AG08395 (cell line): ENCODE measurements around the gene IQCH.
"Not testable (repeated sequence)": the region's sequence is repeated elsewhere in the genome, so short reads cannot be mapped to it uniquely, and the experiment has no call there.

Experiments
- DNase-seq: peaks from one replicate; pipeline ENCODE4 v3.0.0; 2012; ENCODE audit warnings: mixed read lengths, low spot score

IQCH gene

GRCh38 chr15:67246606-67247005 is 8.0 kb upstream of the IQCH start:
- not testable (repeated sequence) for DNase-seq

DNA sequence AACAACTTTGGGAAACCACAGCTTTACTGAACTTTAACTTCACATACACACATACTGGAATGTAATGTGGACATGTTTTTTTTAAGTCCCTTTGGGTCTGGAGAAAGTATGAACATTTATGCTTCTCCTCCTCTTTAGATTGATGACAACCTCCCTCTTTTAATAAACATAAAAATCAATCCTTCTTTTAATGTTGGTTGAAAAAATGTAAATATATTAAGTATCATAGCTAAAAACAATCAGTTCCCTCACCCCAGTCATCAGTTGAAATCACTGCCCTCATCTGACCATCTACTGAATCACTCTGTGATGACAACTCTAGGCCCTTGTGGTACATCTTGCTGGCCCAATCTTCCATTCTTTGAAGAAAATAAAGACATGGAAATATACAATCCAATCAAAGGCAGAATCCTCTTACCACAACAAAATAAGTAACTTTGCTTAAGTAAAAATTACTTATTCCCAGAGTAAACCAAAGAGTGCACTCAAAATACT is 6.5 kb upstream of the IQCH start:
- DNase-seq = no peak

DNA sequence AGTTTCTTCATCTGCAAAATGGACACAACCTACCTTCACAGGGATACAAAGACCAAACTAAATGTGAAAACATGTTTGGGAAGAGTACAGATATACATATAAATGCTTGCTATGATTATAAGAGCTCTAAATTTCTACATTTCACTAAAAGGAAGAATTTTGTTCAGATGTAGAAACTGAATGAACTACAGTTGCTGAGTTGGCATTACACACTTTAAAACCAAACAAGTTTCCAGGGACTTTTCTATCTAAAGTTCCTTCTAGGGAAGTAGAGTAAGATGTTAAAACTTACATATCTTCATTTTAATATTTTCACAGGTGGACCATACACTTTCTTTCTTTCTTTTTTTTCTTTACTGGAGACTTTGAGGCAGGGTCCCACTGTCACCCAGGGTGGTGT is 4.8 kb upstream of the IQCH start:
- no peak for DNase-seq

GRCh38 chr15:67251318-67251717 is 3.3 kb upstream of the IQCH start:
- no peak for DNase-seq

DNA sequence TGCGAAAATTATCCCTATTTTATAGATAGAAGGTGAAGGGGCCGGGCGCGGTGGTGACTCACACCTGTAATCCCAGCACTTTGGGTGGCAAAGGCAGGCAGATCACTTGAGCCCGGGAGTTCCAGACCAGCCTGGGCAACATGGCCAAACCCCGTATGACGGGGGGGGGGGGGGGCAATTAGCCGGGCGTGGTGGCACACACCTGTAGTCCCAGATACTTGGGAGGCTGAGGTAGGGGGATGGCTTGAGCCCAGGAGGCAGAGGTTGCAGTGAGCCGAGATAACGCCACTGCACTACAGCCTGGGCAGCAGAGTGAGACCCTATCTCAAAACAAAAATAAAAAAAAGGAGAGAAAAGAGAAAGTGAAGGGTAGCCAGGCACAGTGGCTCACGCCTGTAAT is 1.5 kb upstream of the IQCH start:
- DNase-seq = no peak

DNA sequence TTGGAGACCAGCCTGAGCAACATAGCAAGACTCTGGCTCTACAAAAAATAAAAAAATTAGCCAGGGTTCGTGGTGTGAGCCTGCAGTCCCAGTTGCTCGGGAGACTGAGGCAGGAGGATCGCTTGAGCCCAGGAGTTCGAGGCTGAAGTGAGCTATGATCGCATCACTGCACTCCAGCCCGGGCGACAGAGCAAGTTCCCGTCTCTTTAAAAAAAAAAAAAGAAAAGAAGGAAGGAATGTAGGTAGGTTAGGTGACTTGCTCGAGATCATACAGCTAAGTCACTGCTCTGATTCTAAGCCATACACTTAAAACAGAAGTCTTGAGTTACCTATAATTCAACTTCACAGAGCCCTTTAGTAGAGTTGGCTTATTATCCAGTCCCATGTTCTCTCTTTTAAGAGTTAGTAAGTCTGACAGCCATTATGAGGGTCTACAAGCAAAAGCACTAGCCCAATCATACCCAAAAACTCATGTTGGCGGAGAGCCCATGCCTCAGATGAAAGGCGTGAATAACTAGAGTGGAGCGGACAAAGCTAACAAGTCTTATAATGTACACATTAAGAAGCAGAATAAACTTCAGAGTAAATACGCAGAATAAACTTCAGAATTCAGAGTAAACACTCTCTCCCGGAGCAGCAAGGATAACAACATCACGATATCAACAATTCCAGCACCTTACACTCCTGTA is 893 bp upstream of the IQCH start:
- peak; percentile 4 for DNase-seq

- DNase-seq = no peak
Measured at GRCh38 chr15:67256051-67256450, 1.5 kb downstream of the IQCH start.

- not testable (repeated sequence) for DNase-seq
Measured at GRCh38 chr15:67258412-67258811, 3.8 kb downstream of the IQCH start.

- no peak for DNase-seq
Measured at GRCh38 chr15:67259379-67259778, 4.8 kb downstream of the IQCH start.

GRCh38 chr15:67259806-67260205 is 5.2 kb downstream of the IQCH start:
- no peak for DNase-seq

DNA sequence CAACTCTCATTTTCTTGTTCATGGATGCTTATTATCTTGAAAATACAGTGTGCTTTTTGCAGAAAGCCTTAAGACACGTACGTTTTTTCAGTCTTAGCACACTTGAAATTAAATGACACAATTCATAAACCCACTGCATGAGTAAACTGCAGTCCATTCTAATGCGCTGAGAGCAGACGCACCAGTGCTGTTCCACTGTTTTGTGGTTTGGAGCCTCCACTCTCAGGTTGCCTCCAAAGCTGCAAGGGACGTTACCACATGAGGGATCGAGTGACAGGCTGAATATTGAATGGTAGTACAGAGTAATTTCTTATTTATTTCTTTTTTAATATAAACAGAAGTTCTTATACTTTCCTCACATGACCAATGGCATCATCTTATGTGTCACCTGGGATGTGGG is 12.3 kb downstream of the IQCH start:
- no peak for DNase-seq

DNA sequence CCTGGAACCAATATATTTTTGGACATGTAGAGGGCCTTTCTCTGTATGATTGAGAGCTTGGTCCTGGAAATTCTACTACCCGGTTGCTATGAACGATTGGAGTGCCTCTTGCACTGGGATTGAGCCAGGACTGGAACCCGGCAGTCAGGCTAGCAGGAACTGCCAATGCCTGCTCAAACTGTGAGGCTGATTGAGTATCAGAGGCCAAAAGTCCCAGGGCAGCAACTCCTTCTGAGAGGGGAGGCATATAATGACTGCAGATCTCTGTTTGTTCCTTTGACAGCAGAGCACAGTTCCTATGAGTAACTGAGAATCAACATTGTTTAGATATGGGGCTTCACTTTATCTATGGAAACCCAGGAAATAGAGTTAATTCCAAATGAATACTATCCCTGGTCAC is 12.9 kb downstream of the IQCH start:
- no peak for DNase-seq

DNA sequence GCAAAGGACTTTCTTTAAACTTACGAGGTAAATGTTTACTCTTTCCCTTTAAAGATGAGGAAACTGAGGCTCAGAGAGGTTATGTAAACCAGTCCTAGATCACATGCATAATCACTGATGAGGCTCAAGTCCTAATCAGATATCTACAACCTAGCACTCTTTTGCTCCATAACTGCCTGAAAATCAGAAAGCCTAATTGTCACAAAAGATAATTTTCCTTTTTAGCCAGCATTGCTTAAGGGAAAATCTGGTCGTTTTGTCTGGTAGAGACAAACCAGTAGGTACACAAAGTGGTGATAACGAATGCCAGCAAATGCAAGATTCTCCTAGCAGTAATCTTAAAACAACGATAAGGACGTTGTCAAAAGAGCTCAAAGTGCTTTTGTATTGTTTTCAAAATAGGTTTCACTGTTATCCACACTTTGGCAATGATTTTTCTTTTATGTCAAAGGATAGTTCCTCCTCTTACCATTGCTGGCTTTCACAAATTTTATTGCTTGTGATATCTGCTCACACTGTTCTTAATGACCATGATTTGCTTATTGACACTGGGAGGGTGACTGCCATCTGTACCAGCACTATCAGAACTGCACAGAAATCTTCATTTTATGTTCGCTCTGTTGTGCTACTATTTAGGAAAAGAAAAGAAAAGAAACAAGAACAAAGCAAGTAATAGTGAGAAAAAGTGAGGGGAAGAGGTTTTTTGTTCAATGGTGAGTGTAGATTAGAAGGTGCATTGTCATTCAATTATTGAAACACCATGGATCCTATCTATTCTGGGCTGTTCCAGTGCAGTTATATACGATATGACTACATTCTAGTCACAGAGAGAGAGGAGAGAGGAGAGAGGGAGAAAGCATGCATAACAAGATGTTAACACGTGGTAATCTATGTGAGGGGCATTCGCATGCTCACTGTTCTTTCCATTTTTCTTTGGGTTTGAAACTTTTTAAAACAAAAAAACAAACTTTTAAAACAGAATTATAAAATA is 13.7 kb downstream of the IQCH start:
- DNase-seq = no peak

GRCh38 chr15:67274236-67274635 is 19.6 kb downstream of the IQCH start:
- DNase-seq = no peak

DNA sequence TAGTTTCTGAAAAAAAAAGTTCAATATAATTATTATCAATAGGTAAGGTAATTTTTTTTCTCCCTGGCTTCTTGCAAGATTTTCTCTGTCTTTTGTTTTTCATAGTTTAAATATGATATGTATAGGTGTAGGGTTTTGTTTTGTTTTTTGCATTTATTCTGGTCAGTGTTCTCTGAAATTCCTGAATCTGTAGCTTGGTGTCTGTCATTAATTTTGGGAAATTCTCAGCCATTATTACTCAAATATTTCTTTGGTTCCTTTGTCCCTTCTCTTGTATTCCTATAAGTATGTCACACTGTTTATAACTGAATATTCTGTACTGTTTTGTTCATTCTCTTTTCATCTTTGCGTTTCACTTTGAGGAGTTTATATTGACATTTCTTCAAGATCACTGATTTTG is 22.1 kb downstream of the IQCH start:
- DNase-seq = no peak

GRCh38 chr15:67280217-67280616 is 25.6 kb downstream of the IQCH start:
- DNase-seq = no peak

- DNase-seq = no peak
Measured at GRCh38 chr15:67281714-67282113, 27.1 kb downstream of the IQCH start.

DNA sequence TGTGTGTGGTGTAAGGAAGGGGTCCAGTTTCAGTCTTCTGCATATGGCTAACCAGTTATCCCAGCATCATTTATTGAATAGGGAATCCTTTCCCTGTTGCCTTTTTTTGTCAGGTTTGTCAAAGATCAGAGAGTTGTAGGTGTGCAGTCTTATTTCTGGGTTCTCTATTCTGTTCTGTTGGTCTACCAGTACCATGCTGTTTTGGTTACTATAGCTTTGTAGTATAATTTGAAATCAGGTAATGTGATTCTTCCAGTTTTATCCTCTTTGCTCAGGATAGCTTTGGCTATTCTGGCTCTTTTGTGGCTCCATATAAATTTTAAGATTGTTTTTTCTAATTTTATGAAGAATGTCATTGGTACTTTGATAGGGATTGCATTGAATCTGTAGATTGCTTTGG is 31.0 kb downstream of the IQCH start:
- DNase-seq = not testable (repeated sequence)

GRCh38 chr15:67286400-67286799 is 31.8 kb downstream of the IQCH start:
- DNase-seq = not testable (repeated sequence)

- no peak for DNase-seq
Measured at GRCh38 chr15:67290319-67290718, 35.7 kb downstream of the IQCH start.

DNA sequence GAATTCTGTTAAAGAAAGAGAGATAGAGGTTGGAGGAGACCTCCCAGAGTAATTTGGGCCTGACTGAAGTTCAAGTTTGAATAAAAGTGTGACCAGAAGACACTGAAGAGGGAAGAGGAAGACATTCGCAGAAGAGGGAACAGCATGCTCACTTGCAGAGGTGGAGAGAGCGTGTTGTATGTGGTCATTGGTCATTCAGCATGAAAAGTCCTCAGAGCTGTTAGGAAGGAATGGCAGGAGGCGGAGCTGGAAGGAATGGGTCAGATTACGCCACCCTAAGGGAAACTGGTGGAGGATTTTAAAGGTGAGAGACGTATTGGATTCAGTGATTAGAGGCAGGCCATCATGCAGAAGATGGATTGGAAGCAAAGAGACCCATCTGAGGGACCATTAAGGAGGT is 41.6 kb downstream of the IQCH start:
- DNase-seq = no peak

DNA sequence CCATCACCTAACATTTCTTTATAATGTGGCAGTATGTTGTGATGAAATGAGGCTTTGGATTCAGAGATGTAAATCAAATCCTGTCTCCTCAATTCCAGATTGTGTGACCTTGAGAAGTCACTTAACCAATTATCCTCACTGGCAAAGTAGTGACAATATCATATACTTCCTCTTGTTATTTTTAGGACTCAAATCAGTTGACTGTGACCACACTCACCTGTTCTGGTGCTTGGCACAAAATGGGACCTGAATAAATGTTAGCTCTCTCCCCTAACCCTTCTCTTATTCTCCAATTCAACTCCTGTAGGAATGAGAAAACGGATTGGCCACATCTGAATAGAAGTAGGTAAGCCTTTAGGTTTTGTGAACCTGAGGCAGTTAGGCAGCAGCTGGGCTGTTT is 42.1 kb downstream of the IQCH start:
- DNase-seq = no peak
